GM23248 (cell line): ENCODE data around the gene GPR65. TPM values are rescaled to one million over a fixed set of nuclear protein-coding genes. Genes with fewer than 3 reads are reported as not detected.

ENCODE experiments used
- DNase-seq: peaks from one replicate; pipeline ENCODE4 v3.0.0-alpha.2; 2015
- H2AFZ ChIP-seq: fragments of 200-600 bp; sonication (generic); 2 replicates; pipeline ENCODE4 v1.6.1; 2016; ENCODE audit warnings: antibody characterized with exemption
- H3F3A ChIP-seq: fragments of 200-600 bp; sonication (generic); 2 replicates; pipeline ENCODE4 v1.6.1; 2016; ENCODE audit warnings: mild to moderate bottlenecking, antibody characterized with exemption, mixed run types; ENCODE audit not compliant: insufficient read depth
- H3K27ac ChIP-seq: fragments of 200-600 bp; sonication (generic); 2 replicates; pipeline ENCODE4 v1.5.1; 2016; ENCODE audit warnings: mild to moderate bottlenecking
- H3K27me3 ChIP-seq: fragments of 200-600 bp; sonication (generic); replicated peaks from 2 replicates; pipeline ENCODE4 v1.6.1; 2016; ENCODE audit warnings: mild to moderate bottlenecking; ENCODE audit not compliant: insufficient read depth
- H3K36me3 ChIP-seq: fragments of 200-600 bp; sonication (generic); 2 replicates; pipeline ENCODE4 v1.6.1; 2016; ENCODE audit warnings: low read depth, mild to moderate bottlenecking
- H3K4me1 ChIP-seq: fragments of 200-600 bp; sonication (generic); 2 replicates; pipeline ENCODE4 v1.6.1; 2016; ENCODE audit warnings: mild to moderate bottlenecking; ENCODE audit not compliant: insufficient read depth
- H3K4me2 ChIP-seq: fragments of 200-600 bp; sonication (generic); one replicate; pipeline ENCODE4 v1.6.1; 2016; ENCODE audit warnings: mild to moderate bottlenecking; ENCODE audit not compliant: unreplicated experiment
- H3K4me3 ChIP-seq: fragments of 200-600 bp; sonication (generic); 2 replicates; pipeline ENCODE4 v1.5.1; 2016; ENCODE audit warnings: mild to moderate bottlenecking
- H3K79me2 ChIP-seq: fragments of 200-600 bp; sonication (generic); 2 replicates; pipeline ENCODE4 v1.6.1; 2016; ENCODE audit warnings: mild to moderate bottlenecking; ENCODE audit not compliant: insufficient read depth
- H3K9ac ChIP-seq: fragments of 200-600 bp; sonication (generic); 2 replicates; pipeline ENCODE4 v1.6.1; 2016; ENCODE audit warnings: mild to moderate bottlenecking
- H3K9me2 ChIP-seq: fragments of 200-600 bp; sonication (generic); 2 replicates; pipeline ENCODE4 v1.6.1; 2016; ENCODE audit warnings: mixed run types, mild to moderate bottlenecking, moderate library complexity; ENCODE audit not compliant: insufficient read depth
- H3K9me3 ChIP-seq: fragments of 200-600 bp; sonication (generic); one replicate; pipeline ENCODE4 v1.6.1; 2017; ENCODE audit warnings: low read depth
- H4K20me1 ChIP-seq: fragments of 200-600 bp; sonication (generic); 2 replicates; pipeline ENCODE4 v1.6.0; 2016; ENCODE audit not compliant: insufficient read depth
- EZH2 ChIP-seq: fragments of 200-600 bp; sonication (generic); IDR thresholded peaks from 2 replicates; pipeline ENCODE4 v1.6.1; 2018; ENCODE audit warnings: antibody characterized with exemption, mild to moderate bottlenecking; ENCODE audit not compliant: insufficient read depth, poor library complexity, severe bottlenecking
- EZH2phosphoT487 ChIP-seq: fragments of 200-600 bp; sonication (generic); IDR thresholded peaks from 2 replicates; pipeline ENCODE4 v1.6.1; 2018; ENCODE audit warnings: antibody characterized with exemption, moderate library complexity, mild to moderate bottlenecking, low read depth; ENCODE audit not compliant: insufficient read depth
- WGBS, 2 experiments: methylation state at CpG; one replicate each; pipeline ENCODE4 v1.1.6; 2015 to 2017; ENCODE audit warnings: low lambda C conversion rate in 2 of 2, low coverage in 1 of 2; ENCODE audit errors: missing lambda C conversion rate in 2 of 2; 5-methylcytosine and 5-hydroxymethylcytosine counted together
- in situ Hi-C: fragments of 300-500 bp; cut with MboI; formaldehyde crosslinking; loops from 2 replicates; pipeline ENCODE4 v1.15.0; 2020
- polyA plus RNA-seq: library from polyadenylated mRNA; unstranded; fragments of >200 nt; fragmentation: Nextera tagmentation; extraction: Ambion mirVana; gene quantifications from 2 replicates; pipeline ENCODE4 v1.2.1, GENCODE V29; 2016
- total RNA-seq: library from RNA; depleted of rRNA; stranded (reverse); fragments of >200 nt; shearing (Covaris generic); gene quantifications from 2 replicates; pipeline ENCODE4 v1.2.3, GENCODE V29; 2014

The GPR65 gene
- total and polyA plus RNA-seq, 2 experiments from 2014 or later, result 0.06 to 0.22 TPM

GRCh38 chr14:87992718-87993628 is 12.0 kb upstream of the GPR65 start, which contains the start of gene GALC:
Gene GALC (minus strand): TSS chr14:87993182. CDS start chr14:87993164, 18 bp downstream.
- H3K27me3 ChIP-seq, result no peaks in the 10 kb centered on the region
- H3K79me2 ChIP-seq, result no peaks in the 10 kb centered on the region
- H3K4me1 ChIP-seq, result peaks cover 15% of the 10 kb centered on the region; the same call in 1 of the 2 replicates
- WGBS, 2 experiments, result 2 to 3% methylated on average over 48 to 80 of the region's 83 CpGs
- in situ Hi-C loops, result no loop called here
- H2AFZ ChIP-seq, result peak within 1 kb of the TSS; percentile 94
- H3K9ac ChIP-seq, result peak within 1 kb of the TSS; percentile 84
- H3K36me3 ChIP-seq, result no peaks in the 10 kb centered on the region
- H4K20me1 ChIP-seq, result no peaks in the 10 kb centered on the region
- no peak for TF ChIP-seq EZH2
- TF ChIP-seq EZH2phosphoT487, result no peak
- H3K4me3 ChIP-seq, result peak within 1 kb of the TSS; percentile 74
- peak within 1 kb of the TSS; percentile 67 for H3K4me2 ChIP-seq
- DNase-seq, result peak; percentile 98
- H3K9me2 ChIP-seq, result no peaks in the 10 kb centered on the region
- no peaks in the 10 kb centered on the region for H3K9me3 ChIP-seq
- peak within 1 kb of the TSS; percentile 80 for H3K27ac ChIP-seq
- peaks cover 10% of the 10 kb centered on the region; the same call in 1 of the 2 replicates for H3F3A ChIP-seq

GRCh38 chr14:87994974-87995373 is 10.0 kb upstream of the GPR65 start:
- H2AFZ ChIP-seq, result peak overlapping the region; percentile 13; the same call in 1 of the 2 replicates
- DNase-seq, result no peak
- no peak overlapping the region for H3K4me2 ChIP-seq
- no peaks in the 10 kb centered on the region for H3K79me2 ChIP-seq
- peaks cover 15% of the 10 kb centered on the region; the same call in 1 of the 2 replicates for H3K4me1 ChIP-seq
- H3K9me3 ChIP-seq, result no peaks in the 10 kb centered on the region
- no peaks in the 10 kb centered on the region for H3K9me2 ChIP-seq
- no peak overlapping the region for H3K9ac ChIP-seq
- H4K20me1 ChIP-seq, result no peaks in the 10 kb centered on the region
- TF ChIP-seq EZH2phosphoT487 (no peak), EZH2 (no peak)
- in situ Hi-C loops, result no loop called here
- H3K36me3 ChIP-seq, result no peaks in the 10 kb centered on the region
- 94 to 97% methylated on average over 6 of the region's 6 CpGs for WGBS, 2 experiments
- H3K4me3 ChIP-seq, result no peak overlapping the region
- peaks cover 10% of the 10 kb centered on the region; the same call in 1 of the 2 replicates for H3F3A ChIP-seq
- no peaks in the 10 kb centered on the region for H3K27me3 ChIP-seq
- H3K27ac ChIP-seq, result no peak overlapping the region

- Histone ChIP-seq H3K4me3 (no peak overlapping the region), H3K27ac (no peak overlapping the region), H2AFZ (no peak overlapping the region), H3K4me2 (no peak overlapping the region), H3K36me3 (no peaks in the 10 kb centered on the region), H3K9ac (no peak overlapping the region), H3K9me2 (no peaks in the 10 kb centered on the region), H3K79me2 (no peaks in the 10 kb centered on the region), H3K9me3 (no peaks in the 10 kb centered on the region), H3K27me3 (no peaks in the 10 kb centered on the region), H4K20me1 (no peaks in the 10 kb centered on the region), H3K4me1 (peaks cover 15% of the 10 kb centered on the region; the same call in 1 of the 2 replicates), H3F3A (peaks cover 10% of the 10 kb centered on the region; the same call in 1 of the 2 replicates)
- 71 to 73% methylated on average over 6 of the region's 6 CpGs for WGBS, 2 experiments
- in situ Hi-C loops, result no loop called here
- no peak for DNase-seq
- TF ChIP-seq EZH2 (no peak), EZH2phosphoT487 (no peak)
These were observed 9.2 kb upstream of the GPR65 start for GRCh38 chr14:87995500-87996290.

- no peak overlapping the region for H3K4me2 ChIP-seq
These were observed 8.7 kb upstream of the GPR65 start for GRCh38 chr14:87996291-87996592.

More at GRCh38 chr14:87996291-87996592, 8.7 kb upstream of the GPR65 start:
- H3K27ac ChIP-seq, result no peak overlapping the region
- peaks cover 15% of the 10 kb centered on the region; the same call in 1 of the 2 replicates for H3K4me1 ChIP-seq
- no peaks in the 10 kb centered on the region for H3K9me3 ChIP-seq
- no peak for TF ChIP-seq EZH2phosphoT487
- TF ChIP-seq EZH2, result no peak
- no peaks in the 10 kb centered on the region for H3K27me3 ChIP-seq
- H3K4me3 ChIP-seq, result no peak overlapping the region
- WGBS, 2 experiments, result 3 to 5% methylated on average over 1 of the region's 1 CpG
- no peak overlapping the region for H3K9ac ChIP-seq
- H3K9me2 ChIP-seq, result no peaks in the 10 kb centered on the region
- in situ Hi-C loops, result no loop called here
- H4K20me1 ChIP-seq, result no peaks in the 10 kb centered on the region
- H3K36me3 ChIP-seq, result no peaks in the 10 kb centered on the region
- peaks cover 10% of the 10 kb centered on the region; the same call in 1 of the 2 replicates for H3F3A ChIP-seq
- no peak for DNase-seq
- H2AFZ ChIP-seq, result no peak overlapping the region
- no peaks in the 10 kb centered on the region for H3K79me2 ChIP-seq
